GM18867 (cell line): ENCODE measurements around the gene PRKN.
"Not testable (repeated sequence)": the region's sequence is repeated elsewhere in the genome, so short reads cannot be mapped to it uniquely, and the experiment has no call there.

ENCODE experiments used
- ATAC-seq: cut with Tn5 transposase; IDR thresholded peaks from one replicate; pipeline ENCODE4 v1.9.1; 2021; ENCODE audit warnings: mild to moderate bottlenecking, moderate library complexity; ENCODE audit not compliant: unreplicated experiment

Gene PRKN

DNA sequence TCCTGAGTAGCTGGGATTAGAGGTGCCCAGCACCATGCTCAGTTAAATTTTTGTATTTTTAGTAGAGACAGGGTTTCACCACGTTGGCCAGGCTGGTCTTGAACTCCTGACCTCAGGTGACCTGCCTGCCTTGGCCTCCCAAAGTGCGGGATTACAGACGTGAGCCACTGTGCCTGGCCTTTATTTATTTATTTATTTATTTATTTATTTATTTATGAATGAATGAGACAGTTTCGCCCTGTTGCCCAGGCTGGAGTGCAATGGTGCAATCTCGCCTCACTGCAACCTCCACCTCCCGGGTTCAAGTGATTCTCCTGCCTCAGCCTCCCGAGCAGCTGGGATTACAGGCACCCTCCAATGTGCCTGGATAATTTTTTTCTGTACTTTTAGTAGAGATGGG lies 48.7 kb downstream of the PRKN start:
- not testable (repeated sequence) for ATAC-seq

DNA sequence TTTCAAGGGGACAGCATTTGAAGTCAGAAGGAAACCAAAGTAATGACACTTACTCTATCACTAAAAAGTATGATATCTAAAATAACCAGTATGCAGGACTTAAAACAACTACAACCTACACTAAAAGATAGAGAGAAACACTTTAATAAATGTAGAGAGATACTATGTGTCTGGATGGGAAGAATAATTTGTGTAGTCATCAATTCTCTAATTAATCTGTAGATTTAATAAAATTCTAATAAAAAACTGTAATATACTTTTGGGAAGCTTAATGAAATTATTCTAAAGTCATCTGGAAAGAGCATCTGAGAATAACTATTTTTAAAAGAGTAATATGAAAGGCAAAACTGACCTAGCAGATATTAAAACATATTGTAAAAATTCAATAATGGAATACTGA lies 52.1 kb downstream of the PRKN start:
- ATAC-seq: no peak

DNA sequence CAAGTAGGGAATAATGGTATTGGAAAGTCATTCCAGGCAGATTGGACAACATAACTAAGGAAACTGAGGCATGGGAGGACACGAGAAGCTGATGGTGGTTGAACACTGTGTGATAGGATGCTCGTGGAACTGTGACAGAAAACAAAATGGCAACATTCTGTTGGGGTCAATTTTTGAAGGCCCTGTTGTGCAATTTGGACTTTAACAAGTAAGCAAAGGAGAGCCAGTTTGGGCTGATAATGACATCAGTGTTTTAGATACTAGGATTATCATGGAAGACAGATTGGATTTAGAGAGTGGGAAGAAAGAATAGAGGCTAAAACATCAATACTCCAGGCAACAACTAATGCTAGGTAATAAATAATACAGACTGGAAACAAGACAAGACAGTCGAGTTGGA lies 53.1 kb downstream of the PRKN start:
- no peak for ATAC-seq

DNA sequence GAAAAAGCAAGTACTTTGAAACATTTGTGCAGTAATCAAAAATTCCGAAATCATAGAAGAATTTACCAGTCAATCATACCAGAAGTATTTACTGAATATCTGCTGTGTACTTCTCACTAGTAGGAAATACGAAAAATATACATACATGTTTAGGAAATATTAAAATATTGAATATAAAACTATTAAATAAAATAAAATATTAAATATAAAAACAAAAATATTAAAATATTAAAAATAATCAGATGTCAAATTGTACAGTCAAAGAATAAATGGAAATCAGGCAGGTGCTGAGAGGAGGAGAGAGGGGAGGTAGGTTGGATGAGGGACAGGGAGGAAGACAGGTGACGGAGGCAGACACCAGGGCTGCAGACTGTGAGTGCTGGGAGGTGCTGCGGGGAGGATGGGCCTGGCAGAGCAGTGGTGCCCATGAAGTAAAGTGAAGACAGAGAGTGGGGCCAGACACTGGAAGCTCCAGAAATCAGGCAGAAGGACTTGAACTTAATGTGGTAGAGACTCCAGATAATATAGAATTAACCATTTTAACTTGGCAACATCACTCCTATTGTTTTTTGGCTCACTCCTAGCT lies 55.9 kb downstream of the PRKN start:
- no peak for ATAC-seq

DNA sequence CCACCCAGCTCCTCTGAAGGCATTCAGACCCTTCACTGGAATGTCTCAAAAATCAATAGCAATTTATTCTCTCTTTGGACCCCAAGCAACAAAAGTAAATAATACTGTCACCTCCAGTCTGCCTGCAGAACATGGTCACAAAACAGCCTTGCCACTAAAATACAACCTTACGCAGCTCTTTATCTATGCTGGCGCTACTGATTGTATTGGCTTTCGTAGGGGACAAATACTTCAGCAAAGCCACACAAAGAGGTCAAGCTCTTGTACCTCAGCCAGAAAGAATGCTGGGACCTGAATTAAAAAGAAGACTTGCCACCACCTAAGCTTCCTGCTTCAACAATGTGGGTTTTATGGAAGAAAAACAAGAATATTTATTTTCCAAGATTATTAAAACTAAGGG lies 57.2 kb downstream of the PRKN start:
- ATAC-seq: no peak

DNA sequence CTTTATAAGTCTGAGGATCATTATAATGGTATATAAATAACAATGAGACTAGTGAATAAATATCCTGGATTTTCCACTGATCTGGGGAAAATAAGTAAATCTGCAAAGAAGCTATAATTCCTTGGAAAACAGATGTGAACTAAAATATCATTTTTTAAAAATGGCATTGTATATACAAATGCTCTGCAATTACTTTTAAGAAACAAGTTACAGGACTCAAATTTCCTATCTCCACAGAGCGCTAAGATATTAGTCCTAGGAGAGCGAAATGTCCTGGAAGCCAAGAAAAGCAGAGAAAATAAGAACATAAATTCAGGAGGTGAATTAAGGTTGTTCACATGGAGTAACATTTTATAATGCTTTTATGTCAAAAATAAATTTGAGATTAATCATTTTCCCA lies 61.3 kb downstream of the PRKN start:
- ATAC-seq: no peak

DNA sequence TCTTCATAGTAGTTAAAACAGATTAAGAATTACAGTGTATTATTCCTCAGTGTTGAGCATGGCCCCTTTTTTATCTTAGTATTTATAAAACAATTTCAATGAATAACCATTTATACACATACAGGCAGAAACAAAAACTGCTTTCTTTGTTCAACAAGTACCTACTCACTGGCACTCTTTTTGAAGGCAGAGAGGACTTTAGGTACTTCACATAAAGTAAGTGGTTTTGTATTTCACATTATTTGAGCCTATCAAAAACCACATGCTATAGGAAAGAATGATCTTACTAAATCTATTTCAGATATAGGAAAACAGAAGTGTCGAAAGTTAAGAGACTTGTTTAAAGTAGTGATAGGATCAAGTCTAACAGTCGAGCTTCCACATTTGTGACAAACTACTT lies 73.8 kb downstream of the PRKN start:
- no peak for ATAC-seq

DNA sequence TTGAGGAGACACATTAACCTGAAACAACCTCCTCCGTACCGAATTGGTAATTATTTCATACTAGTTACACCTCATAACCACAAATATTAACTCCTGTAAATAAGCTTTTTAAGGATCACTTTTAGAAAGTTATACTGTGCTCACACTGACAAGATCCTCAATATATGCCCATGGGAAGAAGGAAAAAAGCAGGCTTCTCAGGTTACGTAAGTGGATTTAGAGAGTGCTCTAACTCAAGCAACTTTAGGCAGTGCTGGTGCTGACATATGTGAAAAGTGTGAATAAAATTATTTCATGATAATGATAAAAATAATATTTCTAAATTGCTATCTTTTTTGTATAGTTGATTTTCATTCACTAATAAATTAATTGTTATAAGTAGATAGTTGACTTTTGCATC lies 76.1 kb downstream of the PRKN start:
- no peak for ATAC-seq

DNA sequence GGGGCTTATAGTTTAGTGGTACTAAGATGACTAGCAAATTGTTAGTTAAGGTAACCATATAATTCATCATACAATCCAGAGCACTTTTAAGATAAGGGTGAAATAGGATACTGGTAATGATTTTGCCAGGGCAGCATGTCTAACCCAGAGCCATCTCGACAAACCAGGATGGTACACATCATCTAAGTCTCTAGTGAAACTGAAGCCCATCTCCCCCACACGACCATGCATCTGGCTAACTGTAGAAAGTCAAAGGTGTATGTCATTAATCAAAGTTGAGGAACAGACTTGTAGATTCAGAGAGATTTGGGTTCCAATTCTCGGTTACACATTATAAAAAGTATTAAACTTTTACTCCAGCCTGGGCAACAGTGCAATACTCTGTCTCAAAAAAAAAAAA lies 78.3 kb downstream of the PRKN start:
- no peak for ATAC-seq

DNA sequence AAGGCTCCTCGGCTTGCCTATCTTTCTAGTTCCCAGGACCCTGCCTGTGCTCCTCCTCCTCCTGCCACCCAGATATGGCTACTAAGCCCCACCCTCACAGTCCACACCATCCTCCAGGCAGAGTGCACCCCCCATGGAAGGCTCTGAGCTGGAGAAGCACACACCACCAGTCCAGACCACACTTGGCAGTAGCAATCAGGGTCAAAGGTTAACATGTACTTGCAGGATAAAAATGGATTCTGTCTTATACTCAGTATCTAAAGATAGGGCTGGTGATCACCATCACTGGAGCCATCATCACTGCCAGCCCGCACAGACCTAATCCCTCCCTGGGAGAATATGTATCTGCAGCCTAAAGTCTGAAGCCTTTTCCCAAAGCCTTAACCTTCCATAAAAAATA lies 83.4 kb downstream of the PRKN start:
- ATAC-seq: no peak

DNA sequence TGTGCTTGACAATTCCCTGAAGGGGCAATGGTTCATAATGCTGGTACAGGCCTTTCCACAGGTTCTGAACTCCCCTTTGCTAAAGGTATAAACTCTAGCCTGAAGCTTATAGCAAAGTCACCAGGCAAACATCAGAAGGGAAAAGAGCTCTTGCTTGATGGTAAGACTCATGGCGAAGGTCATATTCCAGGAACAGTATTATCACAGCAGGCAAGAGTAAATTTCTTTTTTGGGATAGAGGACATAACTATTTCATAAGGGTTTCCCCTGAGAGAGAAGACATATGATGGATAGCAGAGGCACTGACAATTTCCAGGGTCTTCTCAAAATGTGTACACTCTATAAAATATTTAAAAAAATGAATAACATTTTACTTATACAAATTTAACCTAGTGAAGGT lies 86.8 kb downstream of the PRKN start:
- ATAC-seq: no peak

DNA sequence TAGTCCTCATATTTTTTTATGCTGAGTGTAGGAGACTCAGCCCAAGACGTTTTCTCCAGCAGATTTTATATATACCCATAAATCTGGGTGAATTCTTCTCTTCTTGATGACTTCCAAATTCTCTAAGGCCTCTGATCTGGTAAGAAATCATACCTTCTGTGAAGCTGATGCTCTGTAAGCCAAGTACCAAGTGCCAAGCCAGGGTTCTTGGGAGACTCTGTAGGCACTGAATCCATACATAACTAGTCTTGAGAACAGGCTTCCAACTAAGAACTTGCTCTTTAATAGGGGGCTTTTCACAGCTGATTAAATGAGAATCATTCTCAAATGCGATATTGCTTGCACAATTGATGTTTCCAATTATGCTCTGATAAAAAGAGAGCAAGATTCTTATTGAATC lies 87.6 kb downstream of the PRKN start:
- no peak for ATAC-seq

DNA sequence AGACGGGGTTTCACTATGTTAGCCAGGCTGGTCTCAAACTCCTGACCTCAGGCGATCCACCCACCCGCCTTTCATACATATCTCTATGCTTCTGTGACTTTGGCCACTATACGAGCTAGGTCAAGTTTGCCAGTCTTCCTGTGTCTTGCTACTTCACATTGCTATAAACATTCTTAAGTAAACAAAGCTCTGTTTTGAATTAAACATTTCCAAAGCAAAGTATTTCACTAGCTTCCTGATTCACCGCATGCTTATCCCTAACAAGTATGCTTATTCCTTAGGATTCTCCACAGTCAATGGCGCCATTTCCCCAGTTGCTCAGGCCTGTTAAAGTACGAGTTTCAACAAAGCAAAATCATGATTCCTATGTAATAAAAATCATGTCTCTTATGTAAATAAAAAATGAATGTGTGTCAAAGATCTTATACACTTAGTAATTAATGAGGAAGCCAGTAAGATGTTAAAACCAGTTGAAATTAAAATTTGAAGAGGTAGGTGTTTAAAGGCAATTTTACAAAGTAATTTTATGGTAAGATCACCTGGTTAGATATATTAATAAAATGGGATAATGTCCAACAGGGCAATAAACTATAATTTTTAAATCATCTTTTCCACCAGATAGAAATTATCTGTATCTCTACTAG lies 88.5 kb downstream of the PRKN start:
- ATAC-seq: no peak

DNA sequence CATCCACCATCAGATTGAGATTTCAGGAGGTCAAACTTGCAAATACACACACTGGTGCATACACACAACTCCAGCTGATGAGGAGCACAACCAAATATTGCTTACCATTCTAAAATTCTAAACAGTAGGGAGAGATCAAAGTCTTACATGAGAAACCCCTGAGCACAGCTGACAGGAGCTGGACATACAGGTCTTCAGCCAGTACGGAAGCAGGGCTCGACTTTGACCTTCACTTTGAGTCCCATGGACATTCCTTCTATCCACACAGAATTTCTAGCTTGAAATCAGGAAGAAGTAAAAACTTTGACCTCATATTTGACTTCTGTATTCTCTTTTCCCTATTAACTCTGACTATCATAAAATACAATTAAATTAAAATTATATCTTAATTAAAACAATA lies 90.2 kb downstream of the PRKN start:
- ATAC-seq: no peak

DNA sequence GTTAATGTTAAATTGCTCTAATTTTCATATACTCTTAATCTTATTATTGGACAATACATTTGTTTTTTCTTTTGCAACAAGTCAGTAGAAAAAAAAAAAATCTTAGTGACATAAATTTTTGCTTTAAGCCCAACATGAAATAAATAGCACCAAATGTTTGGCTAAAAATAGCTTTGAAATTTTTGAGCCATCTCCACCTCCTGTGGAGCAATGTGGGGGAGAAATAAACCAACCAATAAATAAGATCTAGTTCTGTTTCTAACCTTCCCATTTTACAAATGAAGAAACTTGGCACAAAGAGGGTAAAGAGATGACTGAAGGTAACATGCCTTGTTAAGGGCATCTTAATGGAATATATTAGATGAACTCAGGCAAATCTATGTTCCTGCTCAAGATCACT lies 91.4 kb downstream of the PRKN start:
- ATAC-seq: no peak

DNA sequence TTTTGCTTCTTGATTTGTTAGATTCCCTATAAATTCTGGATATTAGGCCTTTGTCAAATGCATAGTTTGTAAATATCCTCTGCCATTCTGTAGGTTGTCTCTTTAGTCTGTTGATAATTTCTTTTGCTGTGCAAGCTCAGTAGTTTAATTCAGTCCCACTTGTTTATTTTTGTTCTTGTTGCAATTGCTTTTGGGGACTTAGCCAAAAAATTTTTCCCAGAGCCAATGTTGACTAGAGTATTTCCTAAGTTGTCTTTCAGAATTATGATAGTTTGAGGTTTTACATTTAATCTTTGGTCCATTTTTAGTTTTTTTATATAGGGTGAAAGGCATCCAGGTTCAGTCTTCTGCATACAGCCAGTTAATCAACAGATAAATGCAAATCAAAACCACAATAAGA lies 96.0 kb downstream of the PRKN start:
- ATAC-seq: no peak

DNA sequence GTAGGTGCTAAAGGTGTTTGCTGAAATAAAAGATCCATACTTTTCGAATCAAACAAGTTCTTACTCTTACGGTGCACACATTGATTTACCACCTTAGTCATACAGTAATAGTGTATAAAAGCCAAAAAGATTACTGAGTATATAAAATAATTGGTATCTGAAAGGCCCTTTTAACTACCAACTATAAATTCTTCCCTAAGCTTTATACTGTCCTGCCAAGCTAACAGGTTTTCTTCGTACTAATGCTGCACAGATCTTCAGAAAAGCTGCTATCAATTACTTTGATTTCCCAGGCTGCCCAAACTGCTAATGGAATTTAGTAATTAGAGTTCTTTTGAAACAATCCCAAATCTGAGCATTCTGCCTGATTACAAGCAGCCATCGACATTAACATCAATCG lies 97.5 kb downstream of the PRKN start:
- no peak for ATAC-seq

DNA sequence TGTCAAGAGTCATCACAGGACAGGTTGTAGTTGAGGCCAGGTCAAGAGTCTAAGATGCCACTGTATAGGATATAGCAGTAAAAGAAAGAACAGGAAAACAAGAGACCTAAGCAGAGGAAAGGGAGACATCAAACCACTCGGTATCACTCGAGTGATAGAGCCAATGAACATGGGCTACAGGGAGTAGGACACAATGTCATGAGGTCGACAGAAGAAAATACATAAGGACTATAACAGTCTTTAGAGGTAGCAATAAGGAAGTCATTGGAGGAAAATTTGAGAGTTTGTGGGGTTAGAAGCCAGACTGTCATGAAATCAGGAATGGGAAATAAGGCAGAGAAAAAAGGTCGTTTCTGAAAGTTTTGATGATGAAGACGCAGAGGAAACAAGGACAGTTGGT lies 99.7 kb downstream of the PRKN start:
- no peak for ATAC-seq

DNA sequence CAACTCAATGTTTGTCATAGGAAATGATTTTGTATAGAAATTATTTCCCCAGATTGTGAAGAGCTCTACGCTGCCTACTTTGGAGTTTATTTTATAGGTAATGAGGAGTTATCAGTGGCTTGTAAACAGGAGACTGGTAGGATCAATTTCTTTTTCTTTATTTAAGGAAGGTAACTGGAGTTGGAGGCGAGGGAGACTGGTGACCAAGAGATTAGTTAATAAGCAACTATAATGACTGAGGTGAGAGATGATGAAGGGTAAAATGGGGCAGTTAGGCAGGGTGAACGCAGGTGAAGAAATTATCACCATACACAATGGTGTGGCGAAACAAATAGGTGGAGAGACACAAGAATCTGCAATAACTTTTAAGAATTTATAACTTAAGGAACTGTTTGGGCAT lies 100.2 kb downstream of the PRKN start:
- no peak for ATAC-seq

DNA sequence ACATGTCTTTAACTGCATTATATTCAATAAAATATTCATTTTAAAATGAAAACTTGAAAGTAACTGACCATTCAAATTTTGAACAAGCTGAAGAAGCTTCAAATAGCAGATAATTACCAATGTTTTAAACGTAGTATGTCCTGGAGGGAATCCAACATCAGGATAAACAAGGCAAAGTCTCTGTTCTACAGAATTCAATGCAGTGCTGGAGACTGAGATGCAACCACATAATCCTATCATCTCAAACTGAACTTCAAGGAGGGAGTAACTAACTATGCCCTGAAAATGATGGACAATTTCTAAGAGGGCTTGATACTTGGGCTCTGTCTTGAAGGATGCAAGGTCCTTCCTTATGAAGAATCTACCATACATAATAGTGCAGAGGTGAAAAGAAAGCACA lies 100.7 kb downstream of the PRKN start:
- no peak for ATAC-seq

DNA sequence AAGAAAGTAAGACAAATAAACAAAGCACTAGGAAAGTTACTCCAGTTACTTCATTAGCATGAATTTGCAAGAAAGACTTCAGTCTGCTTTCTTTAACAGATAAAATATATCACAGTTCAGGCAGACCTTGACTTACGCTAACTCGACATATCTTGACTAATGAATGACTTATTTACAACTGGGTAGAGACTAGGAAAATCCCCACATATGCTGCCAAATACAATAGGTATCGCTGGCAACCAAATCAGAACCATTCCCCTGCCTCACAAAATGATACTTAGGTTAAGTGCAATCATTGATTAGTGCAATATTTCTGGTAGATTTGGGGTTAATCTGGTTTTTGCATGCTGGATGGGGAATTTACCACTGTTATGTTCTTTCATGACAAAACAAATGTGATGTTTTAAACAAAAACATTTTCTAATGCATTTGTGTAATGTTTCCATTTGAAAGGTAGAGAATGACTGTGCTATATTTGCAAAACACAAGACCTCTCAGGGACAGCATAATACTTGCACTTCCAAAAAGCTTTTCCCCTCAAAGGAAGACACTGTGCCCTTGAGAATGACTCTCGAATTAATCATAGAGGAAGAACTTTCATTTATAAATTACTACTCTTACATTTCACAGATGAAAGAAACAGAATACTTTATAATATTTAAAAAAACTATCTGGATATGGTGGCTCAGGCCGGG lies 101.6 kb downstream of the PRKN start:
- ATAC-seq: no peak

DNA sequence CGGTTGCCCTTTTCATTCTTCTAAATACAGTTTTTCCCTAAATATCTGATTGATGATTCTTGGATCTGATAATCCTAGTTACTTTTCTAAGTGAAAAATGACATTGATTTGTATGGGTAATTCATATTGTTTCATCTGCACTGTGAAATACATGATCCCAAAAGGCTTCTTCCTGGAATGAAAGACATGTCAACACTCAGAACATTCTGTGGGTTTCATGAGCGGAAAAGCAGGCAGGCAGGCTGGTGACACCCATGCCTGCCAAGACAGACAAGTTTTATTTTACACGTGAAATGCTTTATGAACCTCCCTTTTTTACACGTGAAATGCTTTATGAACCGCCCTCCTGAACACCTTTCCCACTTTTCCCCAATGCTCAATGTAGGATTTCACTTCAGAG lies 105.0 kb downstream of the PRKN start:
- no peak for ATAC-seq

DNA sequence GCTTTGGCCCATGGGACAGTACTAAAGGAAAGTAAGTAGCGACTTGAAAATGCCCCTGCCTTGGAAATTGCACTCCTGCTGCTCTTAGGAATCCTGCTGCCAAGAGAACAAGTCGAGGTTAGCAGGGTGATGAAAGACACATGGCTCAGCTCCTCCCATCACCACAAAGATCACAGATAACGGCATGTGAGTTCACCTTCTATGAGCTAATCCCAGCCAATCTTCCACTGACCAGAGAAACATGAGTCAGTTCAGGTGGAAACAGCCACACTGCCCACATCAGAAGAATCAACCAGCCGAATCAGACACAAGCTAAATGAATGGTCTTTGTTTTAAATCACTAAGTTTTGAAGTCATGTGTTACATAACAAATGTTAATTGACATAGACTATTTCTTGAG lies 106.3 kb downstream of the PRKN start:
- ATAC-seq: no peak
